Large intestine (tissue), 12 donors: ENCODE results near the gene ARID3B. TPM values are rescaled to one million over a fixed set of nuclear protein-coding genes. Genes with fewer than 3 reads are reported as not detected.

Source experiments
- DNase-seq, 2 donors: peaks; one replicate each; pipeline versions ENCODE4 v3.0.0 to v3.0.0-alpha.2; 2013
- H3K27ac ChIP-seq: one replicate; pipeline ENCODE4 v1.5.1; 2013; ENCODE audit warnings: low read length
- H3K27me3 ChIP-seq: 2 replicates; pipeline ENCODE4 v1.6.1; 2013; ENCODE audit warnings: low read length; ENCODE audit not compliant: control insufficient read depth, insufficient read depth
- H3K36me3 ChIP-seq: 2 replicates; pipeline ENCODE4 v1.6.1; 2013; ENCODE audit warnings: low read length; ENCODE audit not compliant: control insufficient read depth, insufficient read depth
- H3K4me1 ChIP-seq: one replicate; pipeline ENCODE4 v1.6.1; 2013; ENCODE audit warnings: low read length; ENCODE audit not compliant: control insufficient read depth, insufficient read depth
- H3K4me3 ChIP-seq: one replicate; pipeline ENCODE4 v1.5.1; 2013; ENCODE audit warnings: low read length
- H3K9me3 ChIP-seq: one replicate; pipeline ENCODE4 v1.6.1; 2013; ENCODE audit warnings: mild to moderate bottlenecking, low read depth, low read length, moderate library complexity; ENCODE audit not compliant: control insufficient read depth
- WGBS: methylation state at CpG from one replicate; pipeline ENCODE4 v1.1.5; 2013; ENCODE audit warnings: low lambda C conversion rate; ENCODE audit not compliant: insufficient coverage; 5-methylcytosine and 5-hydroxymethylcytosine counted together
- long read RNA-seq, 11 donors: transcript quantifications; one replicate each; lab custom pipeline, GENCODE V29; 2026
- polyA plus RNA-seq: library from polyadenylated mRNA; unstranded; fragments of 120-200 nt; gene quantifications from one replicate; pipeline ENCODE4 v1.2.1, GENCODE V29; 2013

Gene ARID3B
- polyA plus RNA-seq: 13.1 TPM
- long read RNA-seq, donor 1, full-length matches to known transcripts: 1 of 1 reads
- long read RNA-seq, donor 1, partial matches to known transcripts: 0 of 1 reads
- long read RNA-seq, donor 1, other reads (novel, unspliced or antisense): 0 of 1 reads
- long read RNA-seq, donor 2, partial matches to known transcripts: 5 of 5 reads
- long read RNA-seq, donor 2, other reads (novel, unspliced or antisense): 0 of 5 reads
- long read RNA-seq, donor 3: 0 reads
- long read RNA-seq, donor 4: 0 reads
- long read RNA-seq, donor 5, full-length matches to known transcripts: 3 of 3 reads
- long read RNA-seq, donor 5, partial matches to known transcripts: 0 of 3 reads
- long read RNA-seq, donor 5, other reads (novel, unspliced or antisense): 0 of 3 reads
- long read RNA-seq, donor 6, full-length matches to known transcripts: 5 of 10 reads
- long read RNA-seq, donor 6, partial matches to known transcripts: 5 of 10 reads
- long read RNA-seq, donor 6, other reads (novel, unspliced or antisense): 0 of 10 reads
- long read RNA-seq, donor 7, full-length matches to known transcripts: 1 of 1 reads
- long read RNA-seq, donor 7, partial matches to known transcripts: 0 of 1 reads
- long read RNA-seq, donor 7, other reads (novel, unspliced or antisense): 0 of 1 reads
- long read RNA-seq, donor 8: 0 reads
- long read RNA-seq, donor 9: 0 reads
- long read RNA-seq, donor 10: 0 reads
- long read RNA-seq, donor 11, full-length matches to known transcripts: 1 of 1 reads
- long read RNA-seq, donor 11, partial matches to known transcripts: 0 of 1 reads
- long read RNA-seq, donor 11, other reads (novel, unspliced or antisense): 0 of 1 reads

GRCh38 chr15:74540761-74541493, at the start of gene ARID3B:
TSS of gene ARID3B (plus strand) at chr15:74541220. CDS start at chr15:74543937, 2,717 bp downstream.
- H3K36me3 ChIP-seq: peaks cover 7% of the 10 kb centered on the region

GRCh38 chr15:74496648-74497047, 44.4 kb upstream of the ARID3B start:
- WGBS: no CpG with 5 or more reads among the region's 3 CpGs

More at GRCh38 chr15:74540761-74541493, at the start of gene ARID3B:
- H3K27me3 ChIP-seq: no peaks in the 10 kb centered on the region
- H3K9me3 ChIP-seq: no peaks in the 10 kb centered on the region
- WGBS: no CpG with 5 or more reads among the region's 73 CpGs
- H3K4me3 ChIP-seq: peak within 1 kb of the TSS; percentile 97
- H3K4me1 ChIP-seq: peaks cover 4% of the 10 kb centered on the region
- H3K27ac ChIP-seq: peak within 1 kb of the TSS; percentile 84
- DNase-seq: peak; percentile 97

GRCh38 chr15:74497584-74497983, 43.4 kb upstream of the ARID3B start:
- Histone ChIP-seq H3K4me1 (no peaks in the 10 kb centered on the region), H3K4me3 (no peak overlapping the region), H3K27me3 (no peaks in the 10 kb centered on the region), H3K27ac (no peak overlapping the region), H3K36me3 (no peaks in the 10 kb centered on the region), H3K9me3 (no peaks in the 10 kb centered on the region)
- WGBS: no CpG with 5 or more reads among the region's 2 CpGs
- DNase-seq: peak in 1 of 2 donors; percentile 46

More at GRCh38 chr15:74496648-74497047, 44.4 kb upstream of the ARID3B start:
- Histone ChIP-seq H3K27me3 (no peaks in the 10 kb centered on the region), H3K27ac (no peak overlapping the region), H3K36me3 (no peaks in the 10 kb centered on the region), H3K4me1 (no peaks in the 10 kb centered on the region), H3K9me3 (no peaks in the 10 kb centered on the region), H3K4me3 (no peak overlapping the region)
- DNase-seq: no peak

GRCh38 chr15:74499366-74499765, 41.7 kb upstream of the ARID3B start:
- no peak overlapping the region for H3K27ac ChIP-seq
- no peaks in the 10 kb centered on the region for H3K36me3 ChIP-seq
- H3K4me1 ChIP-seq: no peaks in the 10 kb centered on the region
- DNase-seq: no peak
- no peaks in the 10 kb centered on the region for H3K27me3 ChIP-seq
- WGBS: 90% methylated on average over 2 of the region's 2 CpGs
- H3K4me3 ChIP-seq: no peak overlapping the region
- H3K9me3 ChIP-seq: no peaks in the 10 kb centered on the region

GRCh38 chr15:74500401-74500800, 40.6 kb upstream of the ARID3B start:
- WGBS: no CpG with 5 or more reads among the region's 2 CpGs
- no peak overlapping the region for H3K27ac ChIP-seq
- H3K4me3 ChIP-seq: no peak overlapping the region
- no peaks in the 10 kb centered on the region for H3K36me3 ChIP-seq
- H3K9me3 ChIP-seq: no peaks in the 10 kb centered on the region
- H3K4me1 ChIP-seq: no peaks in the 10 kb centered on the region
- no peaks in the 10 kb centered on the region for H3K27me3 ChIP-seq
- no peak for DNase-seq

- H3K27ac ChIP-seq: no peak overlapping the region
- DNase-seq: no peak
- H3K9me3 ChIP-seq: no peaks in the 10 kb centered on the region
- no CpG with 5 or more reads among the region's 3 CpGs for WGBS
- no peak overlapping the region for H3K4me3 ChIP-seq
- no peaks in the 10 kb centered on the region for H3K36me3 ChIP-seq
- H3K4me1 ChIP-seq: no peaks in the 10 kb centered on the region
- no peaks in the 10 kb centered on the region for H3K27me3 ChIP-seq
These were observed 38.7 kb upstream of the ARID3B start for GRCh38 chr15:74502301-74502700.

GRCh38 chr15:74504418-74504817, 36.6 kb upstream of the ARID3B start:
- no peak overlapping the region for H3K27ac ChIP-seq
- H3K4me3 ChIP-seq: no peak overlapping the region
- no peak for DNase-seq
- H3K9me3 ChIP-seq: no peaks in the 10 kb centered on the region
- no peaks in the 10 kb centered on the region for H3K36me3 ChIP-seq
- 70% methylated on average over 2 of the region's 3 CpGs for WGBS
- H3K27me3 ChIP-seq: no peaks in the 10 kb centered on the region
- no peaks in the 10 kb centered on the region for H3K4me1 ChIP-seq

GRCh38 chr15:74504836-74505235, 36.2 kb upstream of the ARID3B start:
- Histone ChIP-seq H3K36me3 (no peaks in the 10 kb centered on the region), H3K4me1 (no peaks in the 10 kb centered on the region), H3K27me3 (no peaks in the 10 kb centered on the region), H3K27ac (no peak overlapping the region), H3K9me3 (no peaks in the 10 kb centered on the region), H3K4me3 (no peak overlapping the region)
- no CpG with 5 or more reads among the region's 4 CpGs for WGBS
- no peak for DNase-seq

GRCh38 chr15:74505837-74506514, 35.0 kb upstream of the ARID3B start:
- no peaks in the 10 kb centered on the region for H3K36me3 ChIP-seq
- no peak overlapping the region for H3K27ac ChIP-seq
- no CpG with 5 or more reads among the region's 6 CpGs for WGBS
- no peaks in the 10 kb centered on the region for H3K9me3 ChIP-seq
- H3K4me1 ChIP-seq: no peaks in the 10 kb centered on the region
- DNase-seq: no peak
- H3K4me3 ChIP-seq: no peak overlapping the region
- H3K27me3 ChIP-seq: no peaks in the 10 kb centered on the region

GRCh38 chr15:74506515-74506840, 34.5 kb upstream of the ARID3B start:
- H3K4me1 ChIP-seq: no peaks in the 10 kb centered on the region
- DNase-seq: no peak
- no peak overlapping the region for H3K4me3 ChIP-seq
- H3K27me3 ChIP-seq: no peaks in the 10 kb centered on the region
- H3K27ac ChIP-seq: no peak overlapping the region
- no peaks in the 10 kb centered on the region for H3K36me3 ChIP-seq
- no CpG with 5 or more reads among the region's 4 CpGs for WGBS
- no peaks in the 10 kb centered on the region for H3K9me3 ChIP-seq
